ENCODE measurements around the gene MRPL14.

DNA sequence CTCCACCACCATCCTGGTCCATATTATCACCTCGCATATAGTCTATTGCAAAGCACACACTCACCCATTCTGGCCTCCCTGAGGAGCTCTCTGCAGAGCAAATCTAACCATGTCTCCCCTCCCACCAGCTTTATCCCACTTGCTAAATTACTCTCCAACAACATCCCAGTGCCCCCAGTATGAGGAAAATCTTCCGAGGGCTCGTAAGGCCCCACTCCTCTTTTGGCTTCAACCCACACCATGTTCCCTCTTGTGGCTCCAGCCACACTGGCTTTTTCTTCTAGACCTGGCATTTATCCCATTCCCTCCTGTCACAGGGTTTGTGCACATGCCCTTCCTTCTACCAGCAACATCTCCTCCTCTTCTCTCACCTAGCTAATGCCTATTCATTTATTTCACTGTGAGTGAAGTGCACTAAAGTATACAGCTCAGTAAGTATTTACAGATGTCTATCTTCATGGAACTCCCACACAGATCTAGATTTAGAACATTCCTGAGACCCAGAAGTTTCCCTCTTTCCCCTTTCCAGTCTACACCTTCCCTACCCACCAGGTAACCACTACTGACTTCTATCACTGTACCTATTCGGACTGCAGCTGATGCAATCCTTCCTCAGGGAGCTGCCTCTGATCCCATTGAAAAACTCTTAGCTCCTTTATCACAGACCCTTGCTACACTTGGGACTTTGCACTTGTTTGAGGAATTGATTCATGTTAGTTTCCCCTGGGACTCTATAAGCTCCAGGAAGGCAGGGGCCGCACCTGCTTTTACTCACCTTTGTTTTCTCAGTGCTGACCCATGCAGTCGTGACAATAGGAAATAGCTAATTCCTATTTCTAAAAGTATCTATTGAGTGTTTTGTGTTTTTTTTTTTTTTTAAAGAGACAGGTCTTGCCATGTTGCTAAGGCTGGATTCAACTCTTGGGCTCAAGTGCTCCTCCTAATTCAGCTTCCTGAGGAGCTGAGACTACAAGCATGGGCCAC is 15.5 kb downstream of the MRPL14 start:
- TF ChIP-seq, protein P1, sequence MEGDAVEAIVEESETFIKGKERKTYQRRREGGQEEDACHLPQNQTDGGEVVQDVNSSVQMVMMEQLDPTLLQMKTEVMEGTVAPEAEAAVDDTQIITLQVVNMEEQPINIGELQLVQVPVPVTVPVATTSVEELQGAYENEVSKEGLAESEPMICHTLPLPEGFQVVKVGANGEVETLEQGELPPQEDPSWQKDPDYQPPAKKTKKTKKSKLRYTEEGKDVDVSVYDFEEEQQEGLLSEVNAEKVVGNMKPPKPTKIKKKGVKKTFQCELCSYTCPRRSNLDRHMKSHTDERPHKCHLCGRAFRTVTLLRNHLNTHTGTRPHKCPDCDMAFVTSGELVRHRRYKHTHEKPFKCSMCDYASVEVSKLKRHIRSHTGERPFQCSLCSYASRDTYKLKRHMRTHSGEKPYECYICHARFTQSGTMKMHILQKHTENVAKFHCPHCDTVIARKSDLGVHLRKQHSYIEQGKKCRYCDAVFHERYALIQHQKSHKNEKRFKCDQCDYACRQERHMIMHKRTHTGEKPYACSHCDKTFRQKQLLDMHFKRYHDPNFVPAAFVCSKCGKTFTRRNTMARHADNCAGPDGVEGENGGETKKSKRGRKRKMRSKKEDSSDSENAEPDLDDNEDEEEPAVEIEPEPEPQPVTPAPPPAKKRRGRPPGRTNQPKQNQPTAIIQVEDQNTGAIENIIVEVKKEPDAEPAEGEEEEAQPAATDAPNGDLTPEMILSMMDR (IDR thresholded peaks at IDR 0.05): no peak
- no peak for TF ChIP-seq ZFX (IDR thresholded peaks at IDR 0.05; ENCODE audit: borderline replicate concordance)
